Activated naive CD4-positive, alpha-beta T cell treated with anti-CD3 and anti-CD28 coated beads, Interleukin-2, amount 50 U/mL, for 24 hours (primary cell): ENCODE results near the gene SMC4.

Experiments
- H3K27ac Mint-ChIP-seq: one replicate; pipeline ENCODE4 v1.8.0; 2021; ENCODE audit warnings: mild to moderate bottlenecking, mixed read lengths
- H3K27me3 Mint-ChIP-seq: one replicate; pipeline ENCODE4 v1.8.0; 2021; ENCODE audit warnings: mixed read lengths
- H3K36me3 Mint-ChIP-seq: one replicate; pipeline ENCODE4 v1.8.0; 2021; ENCODE audit warnings: mixed read lengths
- H3K4me1 Mint-ChIP-seq: one replicate; pipeline ENCODE4 v1.8.0; 2021; ENCODE audit warnings: mixed read lengths
- H3K4me3 Mint-ChIP-seq: one replicate; pipeline ENCODE4 v1.8.0; 2021; ENCODE audit warnings: mild to moderate bottlenecking, mixed read lengths
- H3K9me3 Mint-ChIP-seq: one replicate; pipeline ENCODE4 v1.8.0; 2021; ENCODE audit warnings: mixed read lengths

Gene SMC4

DNA sequence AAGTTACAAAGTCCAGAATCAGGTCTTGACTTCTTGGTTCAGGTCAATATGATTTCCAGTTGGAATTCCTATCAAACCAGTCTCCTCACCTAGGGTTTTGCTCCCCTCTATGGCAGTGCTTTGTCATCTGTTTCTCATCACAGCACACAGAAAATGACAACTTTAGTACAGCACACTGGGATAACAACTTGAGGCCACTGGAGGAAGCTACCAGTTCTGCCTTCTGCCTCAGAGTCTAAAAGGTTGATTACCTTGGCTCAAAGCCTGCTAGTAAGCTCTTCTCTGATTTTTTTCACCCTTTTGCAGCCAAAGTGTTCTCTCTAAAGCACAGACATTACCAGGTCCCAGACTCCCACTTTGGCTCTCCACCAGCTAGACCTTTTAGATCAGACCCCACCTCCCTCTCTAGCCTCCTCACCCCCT lies 75.0 kb downstream of the SMC4 start:
- peaks cover 6% of the 10 kb centered on the region for H3K9me3 Mint-ChIP-seq
- H3K27ac Mint-ChIP-seq, result no peak overlapping the region
- H3K4me1 Mint-ChIP-seq, result no peaks in the 10 kb centered on the region
- H3K36me3 Mint-ChIP-seq, result peaks cover 1% of the 10 kb centered on the region
- no peak overlapping the region for H3K4me3 Mint-ChIP-seq
- peaks cover 9% of the 10 kb centered on the region for H3K27me3 Mint-ChIP-seq

DNA sequence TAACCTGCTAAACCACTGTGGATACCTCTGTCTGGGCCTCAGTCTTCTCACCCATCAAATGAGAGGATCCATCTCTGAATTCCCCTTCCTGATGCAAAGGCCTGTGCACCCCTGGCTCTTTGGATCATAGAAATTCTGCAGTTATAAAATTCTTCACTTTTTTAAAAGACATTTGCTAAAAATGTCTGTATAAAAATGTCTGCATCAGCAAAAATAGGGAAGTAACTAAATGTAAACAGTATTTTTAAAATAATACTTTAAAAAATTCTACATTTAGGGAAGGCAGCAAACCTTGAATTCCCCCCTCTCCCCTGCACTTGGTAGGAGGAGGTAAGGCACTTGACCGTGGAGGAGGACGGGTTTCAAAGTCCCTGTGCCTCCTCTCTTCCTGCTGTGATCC lies 75.7 kb downstream of the SMC4 start:
- Mint-ChIP-seq H3K4me3 (no peak overlapping the region), H3K27me3 (peaks cover 9% of the 10 kb centered on the region), H3K9me3 (no peaks in the 10 kb centered on the region), H3K27ac (no peak overlapping the region), H3K4me1 (no peaks in the 10 kb centered on the region), H3K36me3 (peaks cover 1% of the 10 kb centered on the region)

- Mint-ChIP-seq H3K27ac (no peak overlapping the region), H3K9me3 (no peaks in the 10 kb centered on the region), H3K4me3 (no peak overlapping the region), H3K27me3 (peaks cover 9% of the 10 kb centered on the region), H3K36me3 (peaks cover 1% of the 10 kb centered on the region), H3K4me1 (no peaks in the 10 kb centered on the region)
These were observed 76.4 kb downstream of the SMC4 start for GRCh38 chr3:160475884-160476283.

DNA sequence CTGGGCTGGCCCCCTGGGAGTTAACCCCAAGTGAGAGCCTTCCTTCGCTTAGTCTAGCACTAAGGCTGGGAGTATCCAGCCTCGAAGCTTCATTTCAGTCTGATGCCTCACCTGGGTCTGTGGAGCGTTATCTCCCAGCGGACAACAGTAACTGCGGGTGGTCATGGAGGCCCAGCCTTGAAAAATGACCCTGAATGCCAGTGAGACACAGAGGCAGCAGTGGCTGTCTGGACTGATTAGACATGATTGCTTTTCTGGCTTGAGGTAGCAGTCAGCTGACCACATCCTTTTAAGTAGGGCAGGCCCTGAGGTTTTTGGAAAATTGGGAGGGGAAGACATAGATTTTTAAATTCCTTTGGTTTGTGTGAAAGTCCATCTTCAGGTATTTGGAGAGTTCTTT lies 78.3 kb downstream of the SMC4 start:
- Mint-ChIP-seq H3K27me3 (peaks cover 4% of the 10 kb centered on the region), H3K4me3 (no peak overlapping the region), H3K27ac (no peak overlapping the region), H3K4me1 (no peaks in the 10 kb centered on the region), H3K9me3 (no peaks in the 10 kb centered on the region), H3K36me3 (peaks cover 1% of the 10 kb centered on the region)

GRCh38 chr3:160478338-160478737 lies 78.9 kb downstream of the SMC4 start:
- H3K27me3 Mint-ChIP-seq, result peaks cover 5% of the 10 kb centered on the region
- peaks cover 1% of the 10 kb centered on the region for H3K36me3 Mint-ChIP-seq
- no peaks in the 10 kb centered on the region for H3K4me1 Mint-ChIP-seq
- no peak overlapping the region for H3K4me3 Mint-ChIP-seq
- no peaks in the 10 kb centered on the region for H3K9me3 Mint-ChIP-seq
- H3K27ac Mint-ChIP-seq, result no peak overlapping the region

GRCh38 chr3:160479376-160479775 lies 79.9 kb downstream of the SMC4 start:
- Mint-ChIP-seq H3K4me3 (no peak overlapping the region), H3K27me3 (peaks cover 5% of the 10 kb centered on the region), H3K36me3 (peaks cover 1% of the 10 kb centered on the region), H3K9me3 (no peaks in the 10 kb centered on the region), H3K4me1 (no peaks in the 10 kb centered on the region), H3K27ac (no peak overlapping the region)

DNA sequence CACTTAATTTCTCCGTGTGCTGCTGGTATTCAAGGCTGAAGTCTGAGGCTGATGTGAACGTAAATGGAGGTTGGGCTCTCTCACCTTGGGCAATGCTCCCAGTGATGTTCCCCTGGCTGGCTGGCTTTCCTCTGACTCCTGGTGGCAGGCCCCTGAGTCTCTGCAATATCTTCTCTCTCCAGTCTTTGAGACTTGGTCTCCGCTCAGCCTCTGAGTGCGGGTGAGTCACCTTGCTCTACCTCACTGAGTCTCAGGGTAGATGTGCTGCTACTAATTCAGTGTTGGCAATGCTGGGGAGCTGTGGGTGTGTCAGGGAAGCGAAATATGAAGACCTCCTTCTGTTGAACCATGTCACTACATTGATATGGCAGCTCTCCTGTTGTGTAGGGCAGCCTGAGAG lies 81.5 kb downstream of the SMC4 start:
- Mint-ChIP-seq H3K4me1 (peaks cover 4% of the 10 kb centered on the region), H3K27ac (no peak overlapping the region), H3K4me3 (no peak overlapping the region), H3K9me3 (no peaks in the 10 kb centered on the region), H3K27me3 (peaks cover 3% of the 10 kb centered on the region), H3K36me3 (peaks cover 1% of the 10 kb centered on the region)

GRCh38 chr3:160481856-160482255 lies 82.4 kb downstream of the SMC4 start:
- H3K4me3 Mint-ChIP-seq, result no peak overlapping the region
- peaks cover 1% of the 10 kb centered on the region for H3K36me3 Mint-ChIP-seq
- peak overlapping the region; percentile 30 for H3K27ac Mint-ChIP-seq
- no peaks in the 10 kb centered on the region for H3K9me3 Mint-ChIP-seq
- H3K4me1 Mint-ChIP-seq, result peaks cover 4% of the 10 kb centered on the region
- H3K27me3 Mint-ChIP-seq, result peaks cover 3% of the 10 kb centered on the region

DNA sequence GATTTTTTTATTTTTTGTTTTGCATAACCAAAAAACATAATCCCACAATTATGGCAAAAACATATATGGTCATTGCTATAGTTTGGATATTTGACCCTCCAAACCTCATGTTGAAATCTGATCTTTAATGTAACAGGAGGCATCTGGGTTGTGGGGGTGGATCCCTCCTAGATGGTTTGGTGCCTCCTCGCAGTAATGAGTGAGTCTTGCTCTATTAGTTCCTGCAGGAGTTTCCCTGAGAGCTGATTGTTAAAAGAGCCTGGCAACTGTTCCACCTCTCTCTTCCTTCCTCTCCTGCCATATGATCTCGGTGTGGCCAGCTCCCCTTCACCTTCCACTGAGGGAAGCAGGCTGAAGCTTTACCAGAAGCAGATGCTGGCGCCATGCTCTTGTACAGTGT lies 83.3 kb downstream of the SMC4 start:
- Mint-ChIP-seq H3K4me3 (no peak overlapping the region), H3K27ac (no peak overlapping the region), H3K36me3 (peaks cover 1% of the 10 kb centered on the region), H3K4me1 (peaks cover 4% of the 10 kb centered on the region), H3K9me3 (no peaks in the 10 kb centered on the region), H3K27me3 (peaks cover 3% of the 10 kb centered on the region)
